Left ventricle myocardium superior (tissue), 1 donor: ENCODE results near the gene PRLR. TPM values are rescaled to one million over a fixed set of nuclear protein-coding genes. Genes with fewer than 3 reads are reported as not detected.

ENCODE experiments used
- ATAC-seq: fragments of 200-7000 bp; cut with Tn5 transposase; one replicate; pipeline ENCODE4 v1.9.1; 2020; ENCODE audit warnings: mild to moderate bottlenecking, moderate library complexity
- DNase-seq: peaks from one replicate; pipeline ENCODE4 v3.0.0-alpha.2; 2020
- intact Hi-C: fragments of 100-400 bp; cut with micrococcal nuclease; formaldehyde crosslinking; loops from one replicate; pipeline ENCODE4 v1.11.0; 2022
- total RNA-seq: library from RNA; stranded (reverse); fragmentation: NEBNext Ultra II Directional; extraction: Animal tissue kit (Norgen Biotek cat#: 25700); gene quantifications from one replicate; pipeline ENCODE4 v1.2.1, GENCODE V29; 2021
- donor health status: DM: no; HTN: yes; CAD: no; lungs with severe emphysema.

PRLR gene
- total RNA-seq, 1 donor from 2014 or later = 0.40 TPM

- DNase-seq (no peak), ATAC-seq (no peak)
- intact Hi-C loops = no loop called here
Observed at GRCh38 chr5:35030426-35031100, 199.7 kb downstream of the PRLR start.

- intact Hi-C loops = no loop called here
- DNase-seq (no peak), ATAC-seq (no peak)
Observed at GRCh38 chr5:35029333-35029732, 201.0 kb downstream of the PRLR start.

GRCh38 chr5:35026941-35027340 is 203.3 kb downstream of the PRLR start:
- no peak for ATAC-seq
- DNase-seq = no peak
- intact Hi-C loops = no loop called here

GRCh38 chr5:35026280-35026840 is 203.9 kb downstream of the PRLR start:
- no peak for ATAC-seq
- DNase-seq = no peak
- intact Hi-C loops = no loop called here

- ATAC-seq (no peak), DNase-seq (no peak)
- intact Hi-C loops = no loop called here
Observed at GRCh38 chr5:35024911-35025510, 205.3 kb downstream of the PRLR start.

GRCh38 chr5:35023391-35024178 is 206.7 kb downstream of the PRLR start:
- intact Hi-C loops = no loop called here
- DNase-seq = no peak
- no peak for ATAC-seq

GRCh38 chr5:35016174-35017051 is 213.9 kb downstream of the PRLR start:
- no peak for DNase-seq
- ATAC-seq = no peak
- intact Hi-C loops = no loop called here

GRCh38 chr5:35015063-35015462 is 215.2 kb downstream of the PRLR start:
- ATAC-seq (peak; percentile 69), DNase-seq (no peak)
- intact Hi-C loops = no loop called here

GRCh38 chr5:35012796-35013195 is 217.5 kb downstream of the PRLR start:
- ATAC-seq (peak; percentile 98), DNase-seq (peak; percentile 61)
- intact Hi-C loops = no loop called here

- DNase-seq = no peak
- intact Hi-C loops = no loop called here
- no peak for ATAC-seq
Observed at GRCh38 chr5:35012365-35012764, 217.9 kb downstream of the PRLR start.

GRCh38 chr5:35010676-35011075 is 219.6 kb downstream of the PRLR start:
- ATAC-seq = no peak
- DNase-seq = no peak
- intact Hi-C loops = no loop called here

- no peak for DNase-seq
- intact Hi-C loops = loop anchor here (10.0 kb wide), 1 partner anchor 525 kb away; no protein-coding TSS in a partner anchor
- peak; percentile 55 for ATAC-seq
Observed at GRCh38 chr5:35009657-35010056, 220.6 kb downstream of the PRLR start.

- no peak for ATAC-seq
- DNase-seq = no peak
- intact Hi-C loops = loop anchor here (10.0 kb wide), 1 partner anchor 524 kb away; no protein-coding TSS in a partner anchor
Observed at GRCh38 chr5:35009019-35009418, 221.3 kb downstream of the PRLR start.

GRCh38 chr5:35004771-35005170 is 225.5 kb downstream of the PRLR start:
- intact Hi-C loops = loop anchor here (10.0 kb wide), 1 partner anchor 520 kb away; no protein-coding TSS in a partner anchor
- ATAC-seq (no peak), DNase-seq (no peak)

- intact Hi-C loops = loop anchor here (10.0 kb wide), 1 partner anchor 519 kb away; no protein-coding TSS in a partner anchor
- no peak for ATAC-seq
- no peak for DNase-seq
Observed at GRCh38 chr5:35004200-35004599, 226.1 kb downstream of the PRLR start.

- intact Hi-C loops = loop anchor here (10.0 kb wide), 1 partner anchor 518 kb away; no protein-coding TSS in a partner anchor
- peak; percentile 61 for ATAC-seq
- DNase-seq = peak; percentile 40
Observed at GRCh38 chr5:35003018-35003957, 227.0 kb downstream of the PRLR start.

GRCh38 chr5:35002459-35002858 is 227.8 kb downstream of the PRLR start:
- ATAC-seq (no peak), DNase-seq (no peak)
- intact Hi-C loops = loop anchor here (10.0 kb wide), 1 partner anchor 518 kb away; no protein-coding TSS in a partner anchor

GRCh38 chr5:35001842-35002241 is 228.4 kb downstream of the PRLR start:
- intact Hi-C loops = loop anchor here (10.0 kb wide), 1 partner anchor 517 kb away; no protein-coding TSS in a partner anchor
- DNase-seq (no peak), ATAC-seq (no peak)
